Neural cell (in vitro differentiated cells): ENCODE data around the gene RABIF. TPM values are rescaled to one million over a fixed set of nuclear protein-coding genes. Genes with fewer than 3 reads are reported as not detected.

Source experiments
- H2AFZ ChIP-seq: fragments of 200-600, 300-800 bp; sonication (generic), shearing (Covaris generic); 2 replicates; pipeline ENCODE4 v1.6.0; 2014; ENCODE audit warnings: low read depth, mild to moderate bottlenecking, antibody characterized with exemption, low read length, moderate library complexity
- H3F3A ChIP-seq: fragments of 200-600 bp; shearing (Covaris generic); 2 replicates; pipeline ENCODE4 v1.6.1; 2016; ENCODE audit warnings: mild to moderate bottlenecking, moderate library complexity, mixed read lengths, antibody characterized with exemption, low read length; ENCODE audit not compliant: insufficient read depth, poor library complexity, severe bottlenecking
- H3K27ac ChIP-seq: fragments of 200-600, 300-800 bp; sonication (generic), shearing (Covaris generic); 2 replicates; pipeline ENCODE4 v1.5.1; 2014; ENCODE audit warnings: mild to moderate bottlenecking, low read length, moderate library complexity
- H3K27me3 ChIP-seq: fragments of 300-800, 200-600 bp; sonication (generic), shearing (Covaris generic); 2 replicates; pipeline ENCODE4 v1.6.0; 2014; ENCODE audit warnings: mild to moderate bottlenecking, low read depth, low read length, moderate library complexity; ENCODE audit not compliant: insufficient read depth
- H3K36me3 ChIP-seq: fragments of 300-800, 200-600 bp; sonication (generic), shearing (Covaris generic); 2 replicates; pipeline ENCODE4 v1.5.1; 2014; ENCODE audit warnings: mild to moderate bottlenecking, antibody characterized with exemption, low read length, moderate library complexity; ENCODE audit not compliant: insufficient read depth
- H3K4me2 ChIP-seq: fragments of 300-800, 200-600 bp; sonication (generic), shearing (Covaris generic); 2 replicates; pipeline ENCODE4 v1.6.0; 2014; ENCODE audit warnings: mild to moderate bottlenecking, low read length
- H3K4me3 ChIP-seq: fragments of 300-800, 200-600 bp; sonication (generic), shearing (Covaris generic); 2 replicates; pipeline ENCODE4 v1.5.1; 2014; ENCODE audit warnings: mild to moderate bottlenecking, low read length, moderate library complexity
- H3K79me2 ChIP-seq: fragments of 200-600 bp; shearing (Covaris generic); replicated peaks from 2 replicates; pipeline ENCODE4 v1.6.0; 2014; ENCODE audit warnings: mild to moderate bottlenecking, low read length, moderate library complexity; ENCODE audit not compliant: insufficient read depth
- H3K9ac ChIP-seq: fragments of 300-800, 200-600 bp; sonication (generic), shearing (Covaris generic); 2 replicates; pipeline ENCODE4 v1.6.1; 2016; ENCODE audit warnings: mild to moderate bottlenecking, low read length, mixed read lengths
- H3K9me2 ChIP-seq: fragments of 200-600 bp; shearing (Covaris generic); 2 replicates; pipeline ENCODE4 v1.6.1; 2016; ENCODE audit warnings: mild to moderate bottlenecking, low read length, mixed read lengths; ENCODE audit not compliant: insufficient read depth
- H3K9me3 ChIP-seq: fragments of 200-600, 300-800 bp; sonication (generic), shearing (Covaris generic); 2 replicates; pipeline ENCODE4 v1.6.1; 2016; ENCODE audit warnings: mild to moderate bottlenecking, mixed run types, low read length, moderate library complexity, mixed read lengths
- H4K20me1 ChIP-seq: fragments of 200-600 bp; shearing (Covaris generic); 2 replicates; pipeline ENCODE4 v1.6.1; 2016; ENCODE audit warnings: mild to moderate bottlenecking, mixed run types; ENCODE audit not compliant: insufficient read depth
- CTCF ChIP-seq: fragments of 450-650 bp; IDR thresholded peaks from 2 replicates; pipeline ENCODE4 v1.5.1; 2014; ENCODE audit warnings: antibody characterized with exemption, mild to moderate bottlenecking, moderate library complexity; ENCODE audit not compliant: poor library complexity, severe bottlenecking
- EP300 ChIP-seq: fragments of 450-650 bp; conservative IDR thresholded peaks from 2 replicates; pipeline ENCODE4 v1.6.1; 2014; ENCODE audit warnings: antibody characterized with exemption, mild to moderate bottlenecking, moderate library complexity; ENCODE audit not compliant: poor library complexity, severe bottlenecking
- EZH2 ChIP-seq: fragments of 200-600, 300-800 bp; shearing (Covaris generic), sonication (generic); IDR thresholded peaks from 2 replicates; pipeline ENCODE4 v1.6.1; 2014; ENCODE audit warnings: antibody characterized with exemption, low read length, borderline replicate concordance, mild to moderate bottlenecking; ENCODE audit not compliant: insufficient read depth, poor library complexity, severe bottlenecking
- MXI1 ChIP-seq: fragments of 450-650 bp; conservative IDR thresholded peaks from 2 replicates; pipeline ENCODE4 v1.6.1; 2014; ENCODE audit warnings: antibody characterized with exemption, mild to moderate bottlenecking; ENCODE audit not compliant: poor library complexity, severe bottlenecking
- POLR2AphosphoS5 ChIP-seq: IDR thresholded peaks from 2 replicates; pipeline ENCODE4 v1.6.1; 2012
- RAD21 ChIP-seq: fragments of 450-650 bp; conservative IDR thresholded peaks from 2 replicates; pipeline ENCODE4 v1.6.1; 2014; ENCODE audit warnings: antibody characterized with exemption, mild to moderate bottlenecking, moderate library complexity
- REST ChIP-seq: IDR thresholded peaks from 2 replicates; pipeline ENCODE4 v1.6.1; 2012; ENCODE audit warnings: borderline replicate concordance
- SMC3 ChIP-seq: fragments of 450-650 bp; conservative IDR thresholded peaks from 2 replicates; pipeline ENCODE4 v1.6.1; 2014; ENCODE audit warnings: antibody characterized with exemption, mild to moderate bottlenecking, moderate library complexity; ENCODE audit not compliant: poor library complexity
- TAF1 ChIP-seq: IDR thresholded peaks from 2 replicates; pipeline ENCODE4 v1.6.1; 2012; ENCODE audit warnings: low read depth
- polyA plus RNA-seq: library from polyadenylated mRNA; depleted of rRNA; stranded (reverse); fragments of >200 nt; gene quantifications from 2 replicates; pipeline ENCODE4 v1.2.3, GENCODE V29; 2014

RABIF gene
- polyA plus RNA-seq, 1 donor from 2014 or later, result 13.3 TPM

GRCh38 chr1:202858789-202859414 is 30.0 kb downstream of the RABIF start:
- H3K36me3 ChIP-seq, result no peaks in the 10 kb centered on the region
- no peak for TF ChIP-seq CTCF
- TF ChIP-seq EP300, result no peak
- no peak for TF ChIP-seq REST
- TF ChIP-seq MXI1, result no peak
- no peak for TF ChIP-seq SMC3
- no peak for TF ChIP-seq EZH2
- TF ChIP-seq TAF1, result no peak
- H3K9me3 ChIP-seq, result no peaks in the 10 kb centered on the region
- H2AFZ ChIP-seq, result no peak overlapping the region
- H3F3A ChIP-seq, result no peaks in the 10 kb centered on the region
- H3K4me2 ChIP-seq, result no peak overlapping the region
- no peaks in the 10 kb centered on the region for H3K9me2 ChIP-seq
- no peaks in the 10 kb centered on the region for H4K20me1 ChIP-seq
- peaks cover 15% of the 10 kb centered on the region for H3K27me3 ChIP-seq
- no peak overlapping the region for H3K27ac ChIP-seq
- H3K79me2 ChIP-seq, result no peaks in the 10 kb centered on the region
- H3K4me3 ChIP-seq, result no peak overlapping the region
- H3K9ac ChIP-seq, result no peak overlapping the region

- H3F3A ChIP-seq, result no peaks in the 10 kb centered on the region
- H3K9me2 ChIP-seq, result no peaks in the 10 kb centered on the region
- H3K9me3 ChIP-seq, result no peaks in the 10 kb centered on the region
- H3K27ac ChIP-seq, result no peak overlapping the region
- no peak overlapping the region for H3K4me3 ChIP-seq
- TF ChIP-seq TAF1 (no peak), POLR2AphosphoS5 (no peak), REST (no peak), RAD21 (no peak), SMC3 (no peak), EZH2 (no peak), MXI1 (no peak), CTCF (no peak), EP300 (no peak)
- H3K4me2 ChIP-seq, result no peak overlapping the region
- no peak overlapping the region for H2AFZ ChIP-seq
- no peaks in the 10 kb centered on the region for H3K36me3 ChIP-seq
- no peak overlapping the region for H3K9ac ChIP-seq
- H3K27me3 ChIP-seq, result peaks cover 15% of the 10 kb centered on the region
- no peaks in the 10 kb centered on the region for H3K79me2 ChIP-seq
- H4K20me1 ChIP-seq, result no peaks in the 10 kb centered on the region
These were observed 30.6 kb downstream of the RABIF start for GRCh38 chr1:202858331-202858730.
